Lower lobe of right lung (tissue), 2 donors: ENCODE results near the gene MAGEB17. TPM values are rescaled to one million over a fixed set of nuclear protein-coding genes. Genes with fewer than 3 reads are reported as not detected.

Experiments used
- ATAC-seq, 2 donors: fragments of 200-7000 bp; cut with Tn5 transposase; one replicate each; pipeline ENCODE4 v1.9.1; 2020 to 2022; ENCODE audit warnings: mild to moderate bottlenecking in 2 of 2, moderate library complexity in 2 of 2
- DNase-seq: peaks from one replicate; pipeline ENCODE4 v3.0.0-alpha.2; 2020
- H3K27ac ChIP-seq: fragments of 200-600 bp; one replicate; pipeline ENCODE4 v1.8.0; 2022
- H3K27me3 ChIP-seq: fragments of 200-600 bp; one replicate; pipeline ENCODE4 v1.8.0; 2022; ENCODE audit warnings: low read depth
- H3K36me3 ChIP-seq: fragments of 200-600 bp; one replicate; pipeline ENCODE4 v1.8.0; 2022; ENCODE audit warnings: mild to moderate bottlenecking
- H3K4me1 ChIP-seq: fragments of 200-600 bp; one replicate; pipeline ENCODE4 v1.8.0; 2022
- H3K4me3 ChIP-seq: fragments of 200-600 bp; one replicate; pipeline ENCODE4 v1.8.0; 2022; ENCODE audit warnings: mild to moderate bottlenecking
- H3K9me3 ChIP-seq: fragments of 200-600 bp; one replicate; pipeline ENCODE4 v1.8.0; 2022
- intact Hi-C: fragments of 100-400 bp; cut with DNase I; formaldehyde crosslinking; loops from one replicate; pipeline ENCODE4 v1.11.0; 2022
- total RNA-seq: library from RNA; stranded (reverse); fragmentation: NEBNext Ultra II Directional; extraction: Animal tissue kit (Norgen Biotek cat#: 25700); gene quantifications from one replicate; pipeline ENCODE4 v1.2.1, GENCODE V29; 2021
- TF ChIP-seq, protein P1 (sequence below): fragments of 200-600 bp; IDR thresholded peaks from one replicate; pipeline ENCODE4 v1.8.0; 2022; ENCODE audit warnings: antibody characterized with exemption, mild to moderate bottlenecking
- donor health status: DM: no; HTN: yes; CAD: no; lungs with severe emphysema.

MAGEB17 gene
- total RNA-seq, 1 donor from 2014 or later = not detected

DNA sequence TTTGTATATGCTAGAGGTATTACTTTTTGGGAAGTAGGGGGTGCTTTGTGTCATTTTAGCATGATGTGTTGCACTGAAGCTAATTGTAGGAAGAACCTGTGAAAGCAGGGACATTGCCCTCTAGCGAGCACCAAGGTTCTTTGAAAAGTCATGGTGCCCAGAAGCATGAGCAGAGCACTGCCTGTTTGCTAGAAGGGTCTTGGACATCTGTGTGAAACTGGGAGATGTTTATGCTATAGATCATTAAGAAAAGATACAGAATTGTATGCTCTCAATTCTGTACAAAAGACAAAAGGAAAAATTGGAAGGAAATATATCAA lies 29.2 kb upstream of the MAGEB17 start:
- TF ChIP-seq, protein P1, sequence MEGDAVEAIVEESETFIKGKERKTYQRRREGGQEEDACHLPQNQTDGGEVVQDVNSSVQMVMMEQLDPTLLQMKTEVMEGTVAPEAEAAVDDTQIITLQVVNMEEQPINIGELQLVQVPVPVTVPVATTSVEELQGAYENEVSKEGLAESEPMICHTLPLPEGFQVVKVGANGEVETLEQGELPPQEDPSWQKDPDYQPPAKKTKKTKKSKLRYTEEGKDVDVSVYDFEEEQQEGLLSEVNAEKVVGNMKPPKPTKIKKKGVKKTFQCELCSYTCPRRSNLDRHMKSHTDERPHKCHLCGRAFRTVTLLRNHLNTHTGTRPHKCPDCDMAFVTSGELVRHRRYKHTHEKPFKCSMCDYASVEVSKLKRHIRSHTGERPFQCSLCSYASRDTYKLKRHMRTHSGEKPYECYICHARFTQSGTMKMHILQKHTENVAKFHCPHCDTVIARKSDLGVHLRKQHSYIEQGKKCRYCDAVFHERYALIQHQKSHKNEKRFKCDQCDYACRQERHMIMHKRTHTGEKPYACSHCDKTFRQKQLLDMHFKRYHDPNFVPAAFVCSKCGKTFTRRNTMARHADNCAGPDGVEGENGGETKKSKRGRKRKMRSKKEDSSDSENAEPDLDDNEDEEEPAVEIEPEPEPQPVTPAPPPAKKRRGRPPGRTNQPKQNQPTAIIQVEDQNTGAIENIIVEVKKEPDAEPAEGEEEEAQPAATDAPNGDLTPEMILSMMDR = no peak
- no peaks in the 10 kb centered on the region for H3K27me3 ChIP-seq
- DNase-seq (no peak), ATAC-seq (no peak)
- no peaks in the 10 kb centered on the region for H3K36me3 ChIP-seq
- H3K4me3 ChIP-seq = no peak overlapping the region
- intact Hi-C loops = no loop called here
- no peaks in the 10 kb centered on the region for H3K4me1 ChIP-seq
- H3K27ac ChIP-seq = no peak overlapping the region
- no peaks in the 10 kb centered on the region for H3K9me3 ChIP-seq

DNA sequence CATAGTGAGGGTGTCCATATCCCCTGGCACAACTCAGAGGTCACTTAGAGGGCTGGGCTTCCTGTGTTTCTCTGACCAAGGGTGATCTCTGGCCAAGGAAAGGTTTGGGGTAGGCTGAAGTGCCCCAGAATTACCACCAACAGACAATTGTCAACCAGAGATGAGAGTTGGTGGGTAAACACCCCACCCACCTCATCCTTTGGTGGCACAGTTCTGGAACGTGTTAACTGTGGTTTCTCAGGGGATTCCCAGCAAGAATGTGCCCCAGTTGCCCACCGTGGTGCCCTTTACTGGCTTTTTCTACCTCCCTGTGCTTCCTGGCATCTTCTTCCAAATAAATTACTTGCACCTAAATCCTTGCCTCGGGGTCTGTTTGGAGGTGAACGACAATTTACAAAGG lies 26.8 kb upstream of the MAGEB17 start:
- intact Hi-C loops = no loop called here

DNA sequence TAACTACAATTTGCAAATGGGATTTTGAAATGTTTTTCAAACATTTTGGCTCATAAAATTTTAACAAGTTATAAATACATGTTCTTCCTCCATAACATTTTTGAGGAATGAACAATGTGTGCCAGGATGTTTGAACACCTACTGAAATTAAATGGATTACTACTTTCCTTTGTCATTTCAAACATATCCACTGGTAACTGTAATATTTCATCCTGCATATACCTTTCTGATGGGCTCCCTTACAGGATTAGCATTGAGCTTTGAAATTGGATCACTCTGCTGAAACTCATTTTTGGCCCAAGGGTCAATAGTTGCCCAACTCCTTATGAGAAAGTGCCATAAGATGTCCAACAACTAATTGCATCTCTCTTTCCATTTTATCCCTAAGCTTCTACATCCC lies 26.3 kb upstream of the MAGEB17 start:
- Histone ChIP-seq H3K27ac (no peak overlapping the region), H3K4me3 (no peak overlapping the region), H3K36me3 (no peaks in the 10 kb centered on the region), H3K9me3 (no peaks in the 10 kb centered on the region), H3K4me1 (no peaks in the 10 kb centered on the region), H3K27me3 (no peaks in the 10 kb centered on the region)
- TF ChIP-seq, protein P1 = no peak
- intact Hi-C loops = no loop called here
- no peak for ATAC-seq
- no peak for DNase-seq

More for the DNA sequence above, 26.8 kb upstream of the MAGEB17 start:
- TF ChIP-seq, protein P1 = no peak
- H3K4me3 ChIP-seq = no peak overlapping the region
- H3K36me3 ChIP-seq = no peaks in the 10 kb centered on the region
- no peaks in the 10 kb centered on the region for H3K27me3 ChIP-seq
- no peaks in the 10 kb centered on the region for H3K9me3 ChIP-seq
- H3K4me1 ChIP-seq = no peaks in the 10 kb centered on the region
- DNase-seq = no peak
- H3K27ac ChIP-seq = no peak overlapping the region
- ATAC-seq = no peak

DNA sequence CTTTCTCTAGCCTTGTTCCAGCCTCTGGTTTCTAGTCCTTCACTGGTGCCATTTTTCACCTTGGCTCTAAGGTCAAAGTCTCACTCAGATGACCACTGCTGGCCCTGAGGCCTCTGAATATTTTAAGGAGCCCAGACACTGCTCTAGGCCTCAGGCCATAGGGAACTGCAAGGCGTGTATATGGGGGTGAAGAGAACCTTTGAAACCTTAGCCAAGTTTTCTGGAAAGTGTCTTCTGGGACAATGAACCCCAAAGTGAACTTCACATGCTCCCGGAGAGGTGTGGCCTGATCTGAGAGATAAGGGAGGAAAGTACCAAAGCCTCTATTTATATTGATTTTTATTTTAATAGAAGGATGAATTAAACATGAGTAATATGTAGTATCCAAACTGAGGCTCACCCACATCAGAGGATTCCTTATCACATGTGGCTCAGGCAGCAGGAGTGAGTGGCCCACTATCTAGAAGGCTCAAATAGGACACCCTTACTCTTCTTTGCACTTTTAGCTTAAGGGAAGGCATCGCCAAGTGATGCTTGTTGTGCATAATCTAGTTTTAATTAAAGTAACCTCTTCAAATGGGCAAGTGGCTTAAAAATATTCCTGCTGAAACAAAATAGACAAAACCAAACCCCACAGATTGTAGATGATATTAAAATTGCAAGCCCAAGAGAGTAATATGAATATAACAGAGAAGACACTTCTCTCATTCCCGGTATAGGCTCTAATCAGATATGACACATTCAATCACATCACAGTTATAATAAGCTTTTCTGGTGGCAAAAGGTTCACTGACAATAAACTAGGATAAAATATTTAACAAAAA lies 25.6 kb upstream of the MAGEB17 start:
- H3K27ac ChIP-seq = no peak overlapping the region
- H3K4me1 ChIP-seq = no peaks in the 10 kb centered on the region
- TF ChIP-seq, protein P1 = no peak
- no peak for DNase-seq
- ATAC-seq = no peak
- no peaks in the 10 kb centered on the region for H3K9me3 ChIP-seq
- H3K4me3 ChIP-seq = no peak overlapping the region
- intact Hi-C loops = no loop called here
- H3K27me3 ChIP-seq = no peaks in the 10 kb centered on the region
- H3K36me3 ChIP-seq = no peaks in the 10 kb centered on the region

DNA sequence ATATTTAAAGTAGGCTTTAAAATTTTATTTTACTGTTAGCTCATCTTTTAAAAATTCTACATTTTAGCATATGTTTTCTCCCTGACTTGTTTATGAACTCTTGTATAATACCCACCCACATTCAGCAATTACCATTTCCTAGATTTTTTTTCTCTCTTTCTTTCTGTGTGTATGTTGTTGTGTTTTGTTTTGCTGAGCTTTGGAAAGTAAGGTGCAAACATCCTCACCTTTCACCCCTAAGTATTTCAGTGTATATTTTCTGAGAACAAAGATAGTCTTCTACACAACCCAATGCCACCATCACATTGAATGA lies 25.1 kb upstream of the MAGEB17 start:
- intact Hi-C loops = no loop called here
- ATAC-seq = no peak
- no peaks in the 10 kb centered on the region for H3K27me3 ChIP-seq
- DNase-seq = no peak
- no peaks in the 10 kb centered on the region for H3K4me1 ChIP-seq
- no peak overlapping the region for H3K27ac ChIP-seq
- TF ChIP-seq, protein P1 = no peak
- H3K9me3 ChIP-seq = no peaks in the 10 kb centered on the region
- no peak overlapping the region for H3K4me3 ChIP-seq
- H3K36me3 ChIP-seq = no peaks in the 10 kb centered on the region
